HEK293 (cell line): Measurements from ENCODE around the gene CAD.

Experiments used
- CTCF ChIA-PET: fragments of 350-600 bp; formaldehyde crosslinking; extraction: SDS; loops from one replicate; lab custom pipeline; 2021; ENCODE audit warnings: antibody characterized with exemption; lab: Yijun Ruan, JAX
- POLR2A ChIA-PET: fragments of 300-600 bp; formaldehyde crosslinking; extraction: SDS; loops from one replicate; lab custom pipeline; 2020; ENCODE audit warnings: antibody characterized with exemption, inconsistent platforms; lab: Yijun Ruan, JAX
- H3K27ac ChIP-seq: fragments of 200-500 bp; sonication (Bioruptor generic); 2 replicates; pipeline ENCODE4 v1.5.1; 2014; ENCODE audit warnings: low read depth, low read length, control low read depth, inconsistent platforms; ENCODE audit errors: extremely low read depth
- H3K36me3 ChIP-seq, 2 experiments: fragments of 200-500 bp in 1 of 2; sonication (Bioruptor generic) in 1 of 2; 1 replicate in 1 of 2; 2 replicates in 1 of 2; pipeline ENCODE4 v1.5.1; 2014 to 2017; ENCODE audit warnings: inconsistent platforms in 2 of 2, low read length in 2 of 2; ENCODE audit not compliant: control insufficient read depth in 2 of 2, insufficient read depth in 1 of 2
- H3K4me1 ChIP-seq: fragments of 200-500 bp; sonication (Bioruptor generic); 2 replicates; pipeline ENCODE4 v1.5.1; 2014; ENCODE audit warnings: mild to moderate bottlenecking, low read length, inconsistent platforms; ENCODE audit not compliant: control insufficient read depth, insufficient read depth
- H3K4me3 ChIP-seq: 2 replicates; pipeline ENCODE4 v1.5.1; 2011; ENCODE audit warnings: low read depth, mild to moderate bottlenecking, control low read depth, low read length, moderate library complexity
- H3K9me3 ChIP-seq: fragments of 200-500 bp; sonication (Bioruptor generic); 2 replicates; pipeline ENCODE4 v1.5.1; 2014; ENCODE audit warnings: low read depth, low read length, inconsistent platforms; ENCODE audit not compliant: control insufficient read depth, insufficient read depth
- OSR2 ChIP-seq: fragments of 450-650 bp; formaldehyde crosslinking; IDR thresholded peaks from 2 replicates; pipeline ENCODE4 v1.5.1; 2016; ENCODE audit warnings: missing biosample characterization, missing genetic modification characterization
- TCF7L2 ChIP-seq: IDR thresholded peaks from 2 replicates; pipeline ENCODE4 v1.6.1; 2011; ENCODE audit warnings: low read depth, mild to moderate bottlenecking, inconsistent platforms, low read length, moderate library complexity, borderline replicate concordance
- ZNF19 ChIP-seq: fragments of 450-650 bp; formaldehyde crosslinking; IDR thresholded peaks from 2 replicates; pipeline ENCODE4; 2016; ENCODE audit warnings: missing biosample characterization, missing genetic modification characterization, low read depth
- ZNF211 ChIP-seq: fragments of 450-650 bp; formaldehyde crosslinking; IDR thresholded peaks from 2 replicates; pipeline ENCODE4 v1.5.1; 2016; ENCODE audit warnings: low read depth, missing biosample characterization, missing genetic modification characterization
- ZNF266 ChIP-seq: fragments of 450-650 bp; formaldehyde crosslinking; IDR thresholded peaks from 2 replicates; pipeline ENCODE4 v1.5.1; 2016; ENCODE audit warnings: missing biosample characterization, missing genetic modification characterization, low read depth
- ZNF341 ChIP-seq: fragments of 450-650 bp; formaldehyde crosslinking; IDR thresholded peaks from 2 replicates; pipeline ENCODE4; 2016; ENCODE audit warnings: low read depth, missing biosample characterization, missing genetic modification characterization
- ZNF510 ChIP-seq: fragments of 450-650 bp; formaldehyde crosslinking; IDR thresholded peaks from 2 replicates; pipeline ENCODE4 v1.5.1; 2018; ENCODE audit warnings: mild to moderate bottlenecking, missing genetic modification characterization, missing biosample characterization; ENCODE audit not compliant: insufficient replicate concordance
- ZNF548 ChIP-seq: fragments of 450-650 bp; formaldehyde crosslinking; IDR thresholded peaks from 2 replicates; pipeline ENCODE4 v1.5.1; 2016; ENCODE audit warnings: missing biosample characterization, missing genetic modification characterization
- ZNF629 ChIP-seq: fragments of 450-650 bp; formaldehyde crosslinking; IDR thresholded peaks from 2 replicates; pipeline ENCODE4 v1.5.1; 2017; ENCODE audit warnings: missing biosample characterization, missing genetic modification characterization
- TF ChIP-seq, protein P1 (sequence below): fragments of 450-650 bp; formaldehyde crosslinking; IDR thresholded peaks from 2 replicates; pipeline ENCODE4 v1.5.1; 2016; ENCODE audit warnings: missing biosample characterization, missing genetic modification characterization, borderline replicate concordance
- TF ChIP-seq, protein P2 (sequence below): fragments of 450-650 bp; formaldehyde crosslinking; IDR thresholded peaks from 2 replicates; pipeline ENCODE4 v1.5.1; 2016; ENCODE audit warnings: missing biosample characterization, missing genetic modification characterization
- TF ChIP-seq, protein P3 (sequence below): fragments of 450-650 bp; formaldehyde crosslinking; IDR thresholded peaks from 2 replicates; pipeline ENCODE4 v1.5.1; 2016; ENCODE audit warnings: missing biosample characterization, missing genetic modification characterization, low read depth
- TF ChIP-seq, protein P4 (sequence below): fragments of 450-650 bp; formaldehyde crosslinking; IDR thresholded peaks from 2 replicates; pipeline ENCODE4 v1.5.1; 2016; ENCODE audit warnings: missing biosample characterization, missing genetic modification characterization
- TF ChIP-seq, protein P5 (sequence below): fragments of 450-650 bp; formaldehyde crosslinking; IDR thresholded peaks from 2 replicates; pipeline ENCODE4 v1.5.1; 2016; ENCODE audit warnings: missing biosample characterization, missing genetic modification characterization

The CAD gene

DNA sequence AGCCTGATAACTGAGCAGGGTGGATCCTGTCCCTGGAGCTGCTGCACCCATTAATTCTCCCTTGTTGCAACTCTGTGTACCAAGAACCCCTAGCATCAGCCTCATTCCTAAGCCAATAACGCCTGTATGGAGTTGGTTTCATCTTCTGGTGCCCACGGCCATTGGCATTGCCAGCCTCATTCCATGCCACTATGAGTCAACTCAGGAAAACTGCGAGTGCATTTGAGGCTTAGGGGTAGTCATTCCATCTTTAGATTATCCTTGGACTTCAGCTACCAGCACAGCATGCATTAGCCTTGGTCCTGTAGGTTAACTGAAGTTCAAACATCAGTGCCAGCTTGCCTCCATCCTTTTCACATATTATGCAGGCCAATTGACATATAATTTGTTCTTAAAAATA lies 63.7 kb downstream of the CAD start (continued):
- TF ChIP-seq, protein P1, sequence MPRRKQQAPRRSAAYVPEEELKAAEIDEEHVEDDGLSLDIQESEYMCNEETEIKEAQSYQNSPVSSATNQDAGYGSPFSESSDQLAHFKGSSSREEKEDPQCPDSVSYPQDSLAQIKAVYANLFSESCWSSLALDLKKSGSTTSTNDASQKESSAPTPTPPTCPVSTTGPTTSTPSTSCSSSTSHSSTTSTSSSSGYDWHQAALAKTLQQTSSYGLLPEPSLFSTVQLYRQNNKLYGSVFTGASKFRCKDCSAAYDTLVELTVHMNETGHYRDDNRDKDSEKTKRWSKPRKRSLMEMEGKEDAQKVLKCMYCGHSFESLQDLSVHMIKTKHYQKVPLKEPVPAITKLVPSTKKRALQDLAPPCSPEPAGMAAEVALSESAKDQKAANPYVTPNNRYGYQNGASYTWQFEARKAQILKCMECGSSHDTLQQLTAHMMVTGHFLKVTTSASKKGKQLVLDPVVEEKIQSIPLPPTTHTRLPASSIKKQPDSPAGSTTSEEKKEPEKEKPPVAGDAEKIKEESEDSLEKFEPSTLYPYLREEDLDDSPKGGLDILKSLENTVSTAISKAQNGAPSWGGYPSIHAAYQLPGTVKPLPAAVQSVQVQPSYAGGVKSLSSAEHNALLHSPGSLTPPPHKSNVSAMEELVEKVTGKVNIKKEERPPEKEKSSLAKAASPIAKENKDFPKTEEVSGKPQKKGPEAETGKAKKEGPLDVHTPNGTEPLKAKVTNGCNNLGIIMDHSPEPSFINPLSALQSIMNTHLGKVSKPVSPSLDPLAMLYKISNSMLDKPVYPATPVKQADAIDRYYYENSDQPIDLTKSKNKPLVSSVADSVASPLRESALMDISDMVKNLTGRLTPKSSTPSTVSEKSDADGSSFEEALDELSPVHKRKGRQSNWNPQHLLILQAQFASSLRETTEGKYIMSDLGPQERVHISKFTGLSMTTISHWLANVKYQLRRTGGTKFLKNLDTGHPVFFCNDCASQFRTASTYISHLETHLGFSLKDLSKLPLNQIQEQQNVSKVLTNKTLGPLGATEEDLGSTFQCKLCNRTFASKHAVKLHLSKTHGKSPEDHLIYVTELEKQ (tag by site-specific recombination), result no peak
- TF ChIP-seq ZNF266 (tag by site-specific recombination), result no peak

DNA sequence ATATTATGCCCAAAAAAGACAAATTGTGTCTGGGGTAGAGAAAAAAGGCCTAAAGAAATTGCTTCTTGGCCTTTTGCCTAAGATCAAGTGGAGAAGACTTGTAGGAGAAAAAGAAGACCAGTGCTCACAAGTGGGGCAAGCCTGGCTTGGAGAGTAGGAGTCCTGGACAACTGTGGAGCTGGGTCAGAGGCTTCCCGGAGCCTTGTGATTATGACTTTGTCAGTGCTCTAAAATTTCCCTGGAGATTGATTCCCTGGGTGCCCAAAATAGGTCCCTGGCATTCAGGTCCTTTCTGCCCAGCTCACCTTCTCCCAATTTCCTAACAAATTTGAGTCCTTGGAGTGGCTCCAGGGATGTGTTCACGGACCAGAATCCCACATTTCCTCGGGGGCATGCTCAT lies 64.3 kb downstream of the CAD start:
- Histone ChIP-seq H3K4me3 (no peak overlapping the region), H3K36me3 (no peaks in the 10 kb centered on the region), H3K9me3 (no peaks in the 10 kb centered on the region), H3K27ac (no peak overlapping the region), H3K4me1 (no peaks in the 10 kb centered on the region; the same call in 1 of the 2 replicates)
- TF ChIP-seq ZNF629 (tag by site-specific recombination) (no peak), TCF7L2 (no peak), ZNF19 (tag by site-specific recombination) (no peak), ZNF510 (no peak)
- TF ChIP-seq, protein P2, sequence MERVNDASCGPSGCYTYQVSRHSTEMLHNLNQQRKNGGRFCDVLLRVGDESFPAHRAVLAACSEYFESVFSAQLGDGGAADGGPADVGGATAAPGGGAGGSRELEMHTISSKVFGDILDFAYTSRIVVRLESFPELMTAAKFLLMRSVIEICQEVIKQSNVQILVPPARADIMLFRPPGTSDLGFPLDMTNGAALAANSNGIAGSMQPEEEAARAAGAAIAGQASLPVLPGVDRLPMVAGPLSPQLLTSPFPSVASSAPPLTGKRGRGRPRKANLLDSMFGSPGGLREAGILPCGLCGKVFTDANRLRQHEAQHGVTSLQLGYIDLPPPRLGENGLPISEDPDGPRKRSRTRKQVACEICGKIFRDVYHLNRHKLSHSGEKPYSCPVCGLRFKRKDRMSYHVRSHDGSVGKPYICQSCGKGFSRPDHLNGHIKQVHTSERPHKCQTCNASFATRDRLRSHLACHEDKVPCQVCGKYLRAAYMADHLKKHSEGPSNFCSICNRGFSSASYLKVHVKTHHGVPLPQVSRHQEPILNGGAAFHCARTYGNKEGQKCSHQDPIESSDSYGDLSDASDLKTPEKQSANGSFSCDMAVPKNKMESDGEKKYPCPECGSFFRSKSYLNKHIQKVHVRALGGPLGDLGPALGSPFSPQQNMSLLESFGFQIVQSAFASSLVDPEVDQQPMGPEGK, result no peak
- POLR2A ChIA-PET, result no interaction called here
- CTCF ChIA-PET, result interaction anchor here (0.6 to 7.9 kb wide), 11 partner anchors 10 to 298 kb away, joined by 3 to 211 read pairs (median 5); partner anchors contain the start of gene SLC30A3

DNA sequence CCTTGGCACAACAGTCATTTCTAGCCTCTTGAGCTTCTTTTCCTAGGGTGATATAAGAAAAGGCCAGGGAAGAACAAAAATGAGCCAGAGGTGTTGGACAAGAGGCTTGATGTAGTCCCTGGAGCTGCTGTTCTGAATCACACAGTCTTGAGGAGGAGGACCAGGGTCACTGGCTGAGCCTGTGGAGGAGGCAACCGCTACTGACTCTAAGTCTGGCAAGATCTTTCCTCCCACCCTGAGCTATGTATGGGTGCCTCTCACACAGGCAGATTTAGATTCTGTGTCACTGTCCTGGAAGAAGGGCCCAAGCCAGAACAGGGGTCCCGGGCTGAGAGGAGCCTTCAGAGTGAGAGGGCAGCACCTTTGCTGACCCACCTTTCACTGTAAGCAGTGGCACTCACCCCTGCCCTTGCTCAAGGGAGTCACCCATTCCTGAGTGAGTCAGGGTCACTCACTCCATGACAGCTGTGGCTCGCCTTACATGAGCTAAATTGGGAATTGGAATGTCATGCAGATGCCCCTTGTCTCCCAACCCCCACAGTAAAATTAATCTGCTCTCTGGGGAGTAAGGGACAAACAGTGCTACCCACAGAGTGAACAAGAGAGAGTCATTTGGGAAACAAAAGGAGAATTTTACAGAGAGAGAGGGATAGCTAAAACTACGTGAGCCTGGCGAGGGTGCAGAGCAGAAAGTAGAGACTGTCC lies 64.8 kb downstream of the CAD start, which contains the start of gene TRIM54:
Gene TRIM54 (plus strand): TSS at position 575 of the 705 bp plus-strand sequence. CDS start 303 bp downstream, outside the sequence.
- H3K4me1 ChIP-seq, result no peaks in the 10 kb centered on the region; the same call in 1 of the 2 replicates
- no peaks in the 10 kb centered on the region for H3K36me3 ChIP-seq
- H3K4me3 ChIP-seq, result no peak within 1 kb of the TSS
- CTCF ChIA-PET, result interaction anchor here (0.6 to 7.9 kb wide), 10 partner anchors 11 to 299 kb away, joined by 3 to 211 read pairs (median 6); partner anchors contain the start of gene SLC30A3
- H3K27ac ChIP-seq, result no peak within 1 kb of the TSS
- no peak for TF ChIP-seq ZNF211
- TF ChIP-seq, all 188 proteins: peak for 0
- no peaks in the 10 kb centered on the region for H3K9me3 ChIP-seq
- POLR2A ChIA-PET, result no interaction called here

DNA sequence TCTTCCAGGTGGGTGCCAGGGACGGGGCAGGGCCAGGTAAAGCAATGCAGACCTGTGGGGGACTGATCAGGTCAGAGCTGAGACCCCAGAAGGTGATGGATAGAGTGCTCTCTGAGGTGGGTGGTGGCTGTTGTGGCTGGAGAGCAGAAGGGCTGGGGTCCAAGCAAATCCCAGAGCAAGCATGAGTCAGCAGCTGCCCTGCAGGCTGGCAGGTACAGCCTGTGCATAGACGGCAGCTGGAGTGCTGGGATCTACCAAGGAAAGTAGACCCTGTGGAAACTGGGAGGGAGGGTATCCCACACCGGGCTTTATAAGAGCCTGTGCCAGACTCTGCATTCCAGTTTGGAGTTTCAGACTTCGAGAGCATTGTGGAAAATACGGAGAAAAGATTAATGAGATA lies 65.7 kb downstream of the CAD start:
- Histone ChIP-seq H3K4me3 (no peak overlapping the region), H3K4me1 (no peaks in the 10 kb centered on the region; the same call in 1 of the 2 replicates), H3K27ac (no peak overlapping the region), H3K36me3 (no peaks in the 10 kb centered on the region), H3K9me3 (no peaks in the 10 kb centered on the region)
- CTCF ChIA-PET, result interaction anchor here (0.6 to 7.9 kb wide), 8 partner anchors 9 to 266 kb away, joined by 3 to 211 read pairs (median 6); partner anchors contain the start of gene SLC30A3
- POLR2A ChIA-PET, result no interaction called here
- TF ChIP-seq, protein P3, sequence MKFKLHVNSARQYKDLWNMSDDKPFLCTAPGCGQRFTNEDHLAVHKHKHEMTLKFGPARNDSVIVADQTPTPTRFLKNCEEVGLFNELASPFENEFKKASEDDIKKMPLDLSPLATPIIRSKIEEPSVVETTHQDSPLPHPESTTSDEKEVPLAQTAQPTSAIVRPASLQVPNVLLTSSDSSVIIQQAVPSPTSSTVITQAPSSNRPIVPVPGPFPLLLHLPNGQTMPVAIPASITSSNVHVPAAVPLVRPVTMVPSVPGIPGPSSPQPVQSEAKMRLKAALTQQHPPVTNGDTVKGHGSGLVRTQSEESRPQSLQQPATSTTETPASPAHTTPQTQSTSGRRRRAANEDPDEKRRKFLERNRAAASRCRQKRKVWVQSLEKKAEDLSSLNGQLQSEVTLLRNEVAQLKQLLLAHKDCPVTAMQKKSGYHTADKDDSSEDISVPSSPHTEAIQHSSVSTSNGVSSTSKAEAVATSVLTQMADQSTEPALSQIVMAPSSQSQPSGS (tag by site-specific recombination), result no peak
- TF ChIP-seq, protein P4, sequence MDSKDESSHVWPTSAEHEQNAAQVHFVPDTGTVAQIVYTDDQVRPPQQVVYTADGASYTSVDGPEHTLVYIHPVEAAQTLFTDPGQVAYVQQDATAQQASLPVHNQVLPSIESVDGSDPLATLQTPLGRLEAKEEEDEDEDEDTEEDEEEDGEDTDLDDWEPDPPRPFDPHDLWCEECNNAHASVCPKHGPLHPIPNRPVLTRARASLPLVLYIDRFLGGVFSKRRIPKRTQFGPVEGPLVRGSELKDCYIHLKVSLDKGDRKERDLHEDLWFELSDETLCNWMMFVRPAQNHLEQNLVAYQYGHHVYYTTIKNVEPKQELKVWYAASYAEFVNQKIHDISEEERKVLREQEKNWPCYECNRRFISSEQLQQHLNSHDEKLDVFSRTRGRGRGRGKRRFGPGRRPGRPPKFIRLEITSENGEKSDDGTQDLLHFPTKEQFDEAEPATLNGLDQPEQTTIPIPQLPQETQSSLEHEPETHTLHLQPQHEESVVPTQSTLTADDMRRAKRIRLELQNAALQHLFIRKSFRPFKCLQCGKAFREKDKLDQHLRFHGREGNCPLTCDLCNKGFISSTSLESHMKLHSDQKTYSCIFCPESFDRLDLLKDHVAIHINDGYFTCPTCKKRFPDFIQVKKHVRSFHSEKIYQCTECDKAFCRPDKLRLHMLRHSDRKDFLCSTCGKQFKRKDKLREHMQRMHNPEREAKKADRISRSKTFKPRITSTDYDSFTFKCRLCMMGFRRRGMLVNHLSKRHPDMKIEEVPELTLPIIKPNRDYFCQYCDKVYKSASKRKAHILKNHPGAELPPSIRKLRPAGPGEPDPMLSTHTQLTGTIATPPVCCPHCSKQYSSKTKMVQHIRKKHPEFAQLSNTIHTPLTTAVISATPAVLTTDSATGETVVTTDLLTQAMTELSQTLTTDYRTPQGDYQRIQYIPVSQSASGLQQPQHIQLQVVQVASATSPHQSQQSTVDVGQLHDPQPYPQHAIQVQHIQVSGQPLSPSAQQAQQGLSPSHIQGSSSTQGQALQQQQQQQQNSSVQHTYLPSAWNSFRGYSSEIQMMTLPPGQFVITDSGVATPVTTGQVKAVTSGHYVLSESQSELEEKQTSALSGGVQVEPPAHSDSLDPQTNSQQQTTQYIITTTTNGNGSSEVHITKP, result peak; percentile 44; the same call in 1 of the 2 replicates
- TF ChIP-seq ZNF341 (peak; percentile 34; the same call in 1 of the 2 replicates), OSR2 (tag by site-specific recombination) (no peak), ZNF548 (no peak)
- TF ChIP-seq, protein P5, sequence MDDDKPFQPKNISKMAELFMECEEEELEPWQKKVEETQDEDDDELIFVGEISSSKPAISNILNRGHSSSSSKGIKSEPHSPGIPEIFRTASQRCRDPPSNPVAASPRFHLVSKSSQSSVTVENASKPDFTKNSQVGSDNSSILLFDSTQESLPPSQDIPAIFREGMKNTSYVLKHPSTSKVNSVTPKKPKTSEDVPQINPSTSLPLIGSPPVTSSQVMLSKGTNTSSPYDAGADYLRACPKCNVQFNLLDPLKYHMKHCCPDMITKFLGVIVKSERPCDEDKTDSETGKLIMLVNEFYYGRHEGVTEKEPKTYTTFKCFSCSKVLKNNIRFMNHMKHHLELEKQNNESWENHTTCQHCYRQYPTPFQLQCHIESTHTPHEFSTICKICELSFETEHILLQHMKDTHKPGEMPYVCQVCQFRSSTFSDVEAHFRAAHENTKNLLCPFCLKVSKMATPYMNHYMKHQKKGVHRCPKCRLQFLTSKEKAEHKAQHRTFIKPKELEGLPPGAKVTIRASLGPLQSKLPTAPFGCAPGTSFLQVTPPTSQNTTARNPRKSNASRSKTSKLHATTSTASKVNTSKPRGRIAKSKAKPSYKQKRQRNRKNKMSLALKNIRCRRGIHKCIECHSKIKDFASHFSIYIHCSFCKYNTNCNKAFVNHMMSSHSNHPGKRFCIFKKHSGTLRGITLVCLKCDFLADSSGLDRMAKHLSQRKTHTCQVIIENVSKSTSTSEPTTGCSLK (tag by site-specific recombination), result no peak
